ENCODE results near the gene POLA2.

Gene POLA2

DNA sequence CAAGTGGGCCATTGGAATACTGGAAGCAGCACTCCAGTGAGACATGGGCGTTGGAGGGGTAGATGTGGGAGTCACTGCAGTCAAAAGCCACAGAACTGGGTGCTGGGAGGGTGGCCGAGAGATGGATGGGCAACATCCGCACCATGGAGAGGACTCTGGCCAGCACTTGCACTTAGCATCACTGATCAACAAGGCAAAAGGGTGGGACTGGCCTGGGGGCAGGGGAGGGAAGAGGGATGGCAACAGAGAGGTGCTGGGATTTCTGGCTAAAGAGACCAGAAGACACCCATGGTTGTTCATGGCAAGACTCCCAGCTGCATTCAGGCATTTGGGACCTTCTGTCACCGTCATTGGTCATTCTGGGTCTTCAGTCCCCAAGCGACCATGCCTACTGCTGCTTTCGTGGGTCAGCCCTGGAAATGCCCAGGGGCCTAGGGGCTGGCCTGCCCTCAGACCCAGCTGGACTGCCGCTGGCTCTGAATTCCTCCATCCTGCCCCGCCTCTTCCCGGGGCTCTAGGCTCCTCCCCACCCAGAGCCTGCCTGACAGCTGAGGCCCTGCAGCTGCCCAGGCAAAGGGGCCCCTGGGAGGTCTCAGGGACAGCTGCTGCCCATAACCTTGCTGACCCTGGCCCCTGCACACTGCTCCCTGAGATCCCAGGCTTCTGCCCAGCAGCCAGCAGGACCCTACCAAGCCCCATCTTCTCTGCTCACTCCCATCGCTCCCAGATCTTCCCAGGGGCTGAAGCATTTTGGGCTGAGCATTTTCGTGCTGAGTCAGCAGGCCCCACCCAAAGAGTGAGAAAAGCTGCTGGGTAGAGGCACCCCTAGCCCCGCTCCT, 39.9 kb downstream of the POLA2 start:
- Histone ChIP-seq H3K9ac (ENCODE audit: low read length) (no peak overlapping the region), H3K4me2 (ENCODE audit: low read length) (peak overlapping the region; percentile 14), H3K23ac (ENCODE audit: low read length) (no peak overlapping the region), H2AK5ac (ENCODE audit: low read length) (peak overlapping the region; percentile 52), H3K79me2 (ENCODE audit: control insufficient read depth, insufficient read depth, low read length, poor library complexity) (no peaks in the 10 kb centered on the region), H4K91ac (ENCODE audit: low read depth, low read length) (peak overlapping the region; percentile 23), H3K79me1 (ENCODE audit: low read length) (peaks cover 5% of the 10 kb centered on the region), H2BK12ac (ENCODE audit: low read length) (peak overlapping the region; percentile 46), H3K27ac (ENCODE audit: low read depth, low read length) (no peak overlapping the region), H3K14ac (ENCODE audit: low read length) (peak overlapping the region; percentile 45), H4K12ac (ENCODE audit: low read depth, low read length) (no peak overlapping the region), H4K8ac (ENCODE audit: low read depth, low read length) (peak overlapping the region; percentile 2), H3K18ac (ENCODE audit: low read length) (peak overlapping the region; percentile 28), H2BK120ac (ENCODE audit: insufficient read depth, low read length, poor library complexity) (peak overlapping the region; percentile 1), H3K9me3 (ENCODE audit: insufficient read depth, low read depth, low read length) (peaks cover 1% of the 10 kb centered on the region), H3K36me3 (ENCODE audit: control insufficient read depth in 1 of 2, insufficient read depth in 2 of 2, low read length in 2 of 2) (peaks cover 24 to 34% of the 10 kb centered on the region in 2 experiments), H3K4ac (ENCODE audit: low read depth, low read length) (no peak overlapping the region), H3K4me3 (ENCODE audit: low read depth, low read length) (no peak overlapping the region), H3K27me3 (ENCODE audit: insufficient read depth, low read length) (no peaks in the 10 kb centered on the region), H3K4me1 (ENCODE audit: control insufficient read depth in 1 of 2, insufficient read depth in 2 of 2, low read length in 2 of 2) (peaks cover 11 to 15% of the 10 kb centered on the region in 2 experiments), H2AFZ (ENCODE audit: insufficient read depth, low read length, poor library complexity) (no peak overlapping the region), H2BK5ac (ENCODE audit: low read depth, low read length, poor library complexity) (peak overlapping the region; percentile 6)
- DNase-seq, result peak; percentile 50 to 66
- WGBS (ENCODE audit: extremely low coverage, insufficient coverage, insufficient read length), result no CpG with 5 or more reads among the region's 12 CpGs

DNA sequence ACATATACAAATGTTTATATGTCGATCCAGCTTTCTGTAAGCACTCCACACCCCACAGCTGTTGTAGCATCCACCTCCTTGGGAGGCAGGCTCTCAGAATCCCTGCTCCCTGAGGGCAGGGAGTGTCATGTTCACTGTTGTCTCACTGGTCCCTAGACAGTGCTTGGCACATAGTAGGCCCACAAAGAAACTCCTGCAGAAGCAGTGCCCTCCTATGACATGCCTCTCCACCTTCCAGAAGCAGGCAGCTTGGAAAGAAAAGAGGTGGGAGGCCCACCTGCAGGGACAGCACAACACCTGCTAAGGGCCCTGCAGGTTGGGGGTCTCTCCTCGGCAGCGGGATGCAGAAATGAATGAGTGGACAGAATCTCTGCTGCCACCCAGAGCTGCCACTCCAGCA, 41.8 kb downstream of the POLA2 start:
- Histone ChIP-seq H3K18ac (ENCODE audit: low read length) (no peak overlapping the region), H4K8ac (ENCODE audit: low read depth, low read length) (no peak overlapping the region), H3K4me2 (ENCODE audit: low read length) (no peak overlapping the region), H3K23ac (ENCODE audit: low read length) (no peak overlapping the region), H4K12ac (ENCODE audit: low read depth, low read length) (no peak overlapping the region), H3K27ac (ENCODE audit: low read depth, low read length) (no peak overlapping the region), H3K4me1 (ENCODE audit: control insufficient read depth in 1 of 2, insufficient read depth in 2 of 2, low read length in 2 of 2) (peaks cover 11 to 15% of the 10 kb centered on the region in 2 experiments), H2AK5ac (ENCODE audit: low read length) (no peak overlapping the region), H3K9me3 (ENCODE audit: insufficient read depth, low read depth, low read length) (peaks cover 1% of the 10 kb centered on the region), H2BK5ac (ENCODE audit: low read depth, low read length, poor library complexity) (no peak overlapping the region), H2AFZ (ENCODE audit: insufficient read depth, low read length, poor library complexity) (no peak overlapping the region), H3K79me1 (ENCODE audit: low read length) (peaks cover 5% of the 10 kb centered on the region), H3K9ac (ENCODE audit: low read length) (no peak overlapping the region), H2BK12ac (ENCODE audit: low read length) (no peak overlapping the region), H2BK120ac (ENCODE audit: insufficient read depth, low read length, poor library complexity) (no peak overlapping the region), H4K91ac (ENCODE audit: low read depth, low read length) (no peak overlapping the region), H3K79me2 (ENCODE audit: control insufficient read depth, insufficient read depth, low read length, poor library complexity) (no peaks in the 10 kb centered on the region), H3K36me3 (ENCODE audit: control insufficient read depth in 1 of 2, insufficient read depth in 2 of 2, low read length in 2 of 2) (peaks cover 11 to 22% of the 10 kb centered on the region in 2 experiments), H3K14ac (ENCODE audit: low read length) (no peak overlapping the region), H3K4ac (ENCODE audit: low read depth, low read length) (no peak overlapping the region), H3K4me3 (ENCODE audit: low read depth, low read length) (no peak overlapping the region), H3K27me3 (ENCODE audit: insufficient read depth, low read length) (no peaks in the 10 kb centered on the region)
- WGBS (ENCODE audit: extremely low coverage, insufficient coverage, insufficient read length), result no CpG with 5 or more reads among the region's 3 CpGs
- DNase-seq, result no peak

DNA sequence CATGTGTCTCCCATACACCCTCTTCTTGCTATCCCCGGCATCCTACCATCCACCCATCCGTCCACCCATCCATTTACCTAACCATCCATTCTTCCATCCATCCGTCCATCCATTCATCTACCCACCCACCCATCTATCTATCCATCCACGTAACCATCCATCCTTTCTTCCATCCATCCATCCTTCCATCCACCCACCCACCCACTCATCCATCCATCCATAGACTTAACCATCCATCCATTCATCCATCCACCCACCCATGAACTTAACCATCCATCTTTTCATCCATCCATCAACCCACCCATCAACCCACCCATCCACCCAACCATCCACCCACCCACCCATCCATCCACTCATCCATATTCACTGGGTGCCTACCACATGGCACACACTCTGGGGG, 42.3 kb downstream of the POLA2 start:
- no peak overlapping the region for H3K4me2 ChIP-seq (ENCODE audit: low read length)
- no peak overlapping the region for H2AK5ac ChIP-seq (ENCODE audit: low read length)
- no peak overlapping the region for H2BK12ac ChIP-seq (ENCODE audit: low read length)
- no peaks in the 10 kb centered on the region for H3K27me3 ChIP-seq (ENCODE audit: insufficient read depth, low read length)
- H3K18ac ChIP-seq (ENCODE audit: low read length), result no peak overlapping the region
- no peak overlapping the region for H3K4ac ChIP-seq (ENCODE audit: low read depth, low read length)
- no peak overlapping the region for H4K8ac ChIP-seq (ENCODE audit: low read depth, low read length)
- no peak overlapping the region for H3K4me3 ChIP-seq (ENCODE audit: low read depth, low read length)
- no peaks in the 10 kb centered on the region for H3K79me2 ChIP-seq (ENCODE audit: control insufficient read depth, insufficient read depth, low read length, poor library complexity)
- H4K91ac ChIP-seq (ENCODE audit: low read depth, low read length), result no peak overlapping the region
- no peak overlapping the region for H2AFZ ChIP-seq (ENCODE audit: insufficient read depth, low read length, poor library complexity)
- no peak overlapping the region for H3K27ac ChIP-seq (ENCODE audit: low read depth, low read length)
- over 99% methylated on average over 4 of the region's 4 CpGs for WGBS (ENCODE audit: extremely low coverage, insufficient coverage, insufficient read length)
- DNase-seq, result no peak
- H4K12ac ChIP-seq (ENCODE audit: low read depth, low read length), result no peak overlapping the region
- no peak overlapping the region for H3K23ac ChIP-seq (ENCODE audit: low read length)
- H3K79me1 ChIP-seq (ENCODE audit: low read length), result peaks cover 5% of the 10 kb centered on the region
- no peak overlapping the region for H2BK120ac ChIP-seq (ENCODE audit: insufficient read depth, low read length, poor library complexity)
- no peak overlapping the region for H3K9ac ChIP-seq (ENCODE audit: low read length)
- H3K4me1 ChIP-seq (ENCODE audit: control insufficient read depth in 1 of 2, insufficient read depth in 2 of 2, low read length in 2 of 2), result peaks cover 11 to 15% of the 10 kb centered on the region in 2 experiments
- peaks cover 7 to 17% of the 10 kb centered on the region in 2 experiments for H3K36me3 ChIP-seq (ENCODE audit: control insufficient read depth in 1 of 2, insufficient read depth in 2 of 2, low read length in 2 of 2)
- no peak overlapping the region for H3K14ac ChIP-seq (ENCODE audit: low read length)
- no peak overlapping the region for H2BK5ac ChIP-seq (ENCODE audit: low read depth, low read length, poor library complexity)
- peaks cover 1% of the 10 kb centered on the region for H3K9me3 ChIP-seq (ENCODE audit: insufficient read depth, low read depth, low read length)

DNA sequence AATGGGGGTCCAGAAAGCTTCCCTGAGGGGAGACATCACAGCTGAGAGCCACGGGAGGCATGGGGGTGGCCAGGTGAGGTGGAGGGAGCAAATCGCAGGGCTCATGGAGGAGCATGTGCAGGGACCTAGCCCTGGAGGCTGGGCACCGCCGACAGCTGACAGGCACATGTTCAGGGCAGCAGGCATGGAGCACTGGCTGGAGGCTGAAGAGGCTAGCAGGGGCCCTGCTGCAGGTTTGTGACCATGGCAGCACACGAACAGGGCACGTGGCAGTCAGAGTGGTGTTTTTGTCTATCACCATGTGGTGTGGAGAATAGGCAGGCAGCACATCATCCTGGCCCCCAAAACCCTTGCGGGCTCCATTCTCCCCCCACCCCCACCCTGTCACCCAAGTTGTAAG, 42.9 kb downstream of the POLA2 start:
- peaks cover 11 to 15% of the 10 kb centered on the region in 2 experiments for H3K4me1 ChIP-seq (ENCODE audit: control insufficient read depth in 1 of 2, insufficient read depth in 2 of 2, low read length in 2 of 2)
- H3K27me3 ChIP-seq (ENCODE audit: insufficient read depth, low read length), result no peaks in the 10 kb centered on the region
- H2AFZ ChIP-seq (ENCODE audit: insufficient read depth, low read length, poor library complexity), result no peak overlapping the region
- H3K79me1 ChIP-seq (ENCODE audit: low read length), result peaks cover 5% of the 10 kb centered on the region
- peaks cover 7 to 14% of the 10 kb centered on the region in 2 experiments for H3K36me3 ChIP-seq (ENCODE audit: control insufficient read depth in 1 of 2, insufficient read depth in 2 of 2, low read length in 2 of 2)
- H3K23ac ChIP-seq (ENCODE audit: low read length), result no peak overlapping the region
- WGBS (ENCODE audit: extremely low coverage, insufficient coverage, insufficient read length), result no CpG with 5 or more reads among the region's 7 CpGs
- no peak overlapping the region for H4K8ac ChIP-seq (ENCODE audit: low read depth, low read length)
- no peak for DNase-seq
- H4K91ac ChIP-seq (ENCODE audit: low read depth, low read length), result no peak overlapping the region
- H3K9me3 ChIP-seq (ENCODE audit: insufficient read depth, low read depth, low read length), result peaks cover 1% of the 10 kb centered on the region
- no peak overlapping the region for H3K4me2 ChIP-seq (ENCODE audit: low read length)
- no peaks in the 10 kb centered on the region for H3K79me2 ChIP-seq (ENCODE audit: control insufficient read depth, insufficient read depth, low read length, poor library complexity)
- no peak overlapping the region for H3K4me3 ChIP-seq (ENCODE audit: low read depth, low read length)
- no peak overlapping the region for H2BK12ac ChIP-seq (ENCODE audit: low read length)
- H3K14ac ChIP-seq (ENCODE audit: low read length), result no peak overlapping the region
- H3K9ac ChIP-seq (ENCODE audit: low read length), result no peak overlapping the region
- H4K12ac ChIP-seq (ENCODE audit: low read depth, low read length), result no peak overlapping the region
- no peak overlapping the region for H3K4ac ChIP-seq (ENCODE audit: low read depth, low read length)
- no peak overlapping the region for H3K27ac ChIP-seq (ENCODE audit: low read depth, low read length)
- peak overlapping the region; percentile 12 for H3K18ac ChIP-seq (ENCODE audit: low read length)
- no peak overlapping the region for H2AK5ac ChIP-seq (ENCODE audit: low read length)
- H2BK5ac ChIP-seq (ENCODE audit: low read depth, low read length, poor library complexity), result no peak overlapping the region
- H2BK120ac ChIP-seq (ENCODE audit: insufficient read depth, low read length, poor library complexity), result no peak overlapping the region
